Activated CD8-positive, alpha-beta memory T cell treated with anti-CD3 and anti-CD28 coated beads, Interleukin-2, amount 50 U/mL, for 1 hour (primary cell): Measurements from ENCODE around the gene CIRBP.

ENCODE experiments used
- DNase-seq: peaks from one replicate; pipeline ENCODE4 v3.0.0-alpha.2; 2020; ENCODE audit errors: extremely low read depth

CIRBP gene

GRCh38 chr19:1230783-1231489, 38.2 kb upstream of the CIRBP start:
- DNase-seq: no peak

GRCh38 chr19:1231729-1232637, 37.1 kb upstream of the CIRBP start:
- DNase-seq: no peak

- no peak for DNase-seq
These were observed 36.5 kb upstream of the CIRBP start for GRCh38 chr19:1232652-1233072.

GRCh38 chr19:1233115-1233667, 35.9 kb upstream of the CIRBP start:
- no peak for DNase-seq

- no peak for DNase-seq
These were observed 34.8 kb upstream of the CIRBP start for GRCh38 chr19:1234051-1234954.

- DNase-seq: no peak
These were observed 34.2 kb upstream of the CIRBP start for GRCh38 chr19:1234955-1235380.

- DNase-seq: no peak
These were observed 33.2 kb upstream of the CIRBP start for GRCh38 chr19:1235625-1236538.

GRCh38 chr19:1236576-1236975, 32.6 kb upstream of the CIRBP start:
- DNase-seq: no peak

- DNase-seq: no peak
These were observed 32.0 kb upstream of the CIRBP start for GRCh38 chr19:1237027-1237659.

GRCh38 chr19:1237754-1238368, 31.3 kb upstream of the CIRBP start, which contains the start of gene CBARP:
CBARP (minus strand) TSS chr19:1238005; CDS start chr19:1236100, 1,905 bp downstream.
- no peak for DNase-seq

- DNase-seq: no peak
These were observed 30.5 kb upstream of the CIRBP start for GRCh38 chr19:1238369-1239303.

- no peak for DNase-seq
These were observed 29.7 kb upstream of the CIRBP start for GRCh38 chr19:1239420-1239795.

- DNase-seq: peak; percentile 86
These were observed 29.1 kb upstream of the CIRBP start for GRCh38 chr19:1239796-1240737.

GRCh38 chr19:1240925-1241324, 28.2 kb upstream of the CIRBP start:
- no peak for DNase-seq

- DNase-seq: peak; percentile 81
These were observed 27.6 kb upstream of the CIRBP start, which contains the start of gene ATP5F1D for GRCh38 chr19:1241417-1242095. ATP5F1D (plus strand) TSS chr19:1241751; CDS start chr19:1241851, 100 bp downstream.
